GM19468 (cell line): Measurements from ENCODE around the gene ZNF326.
A peak's percentile ranks its signal among the peaks of the same experiment; 100 is the strongest.
"Not testable (repeated sequence)": the region's sequence is repeated elsewhere in the genome, so short reads cannot be mapped to it uniquely, and the experiment has no call there.

Experiments
- ATAC-seq: cut with Tn5 transposase; IDR thresholded peaks from one replicate; pipeline ENCODE4 v1.9.1; 2021; ENCODE audit warnings: mild to moderate bottlenecking, moderate library complexity, moderate number of reproducible peaks; ENCODE audit not compliant: unreplicated experiment; ENCODE audit errors: extremely low read depth

Gene ZNF326

GRCh38 chr1:89962742-89963075, 32.2 kb upstream of the ZNF326 start:
- ATAC-seq: no peak

GRCh38 chr1:89965193-89965768, 29.6 kb upstream of the ZNF326 start:
- no peak for ATAC-seq

- ATAC-seq: no peak
Observed at GRCh38 chr1:89966656-89967055, 28.3 kb upstream of the ZNF326 start.

- peak; percentile 30 for ATAC-seq
Observed at GRCh38 chr1:89971600-89971999, 23.3 kb upstream of the ZNF326 start.

- no peak for ATAC-seq
Observed at GRCh38 chr1:89972024-89972423, 22.9 kb upstream of the ZNF326 start.

- ATAC-seq: no peak
Observed at GRCh38 chr1:89973471-89974127, 21.3 kb upstream of the ZNF326 start.

GRCh38 chr1:89974256-89974655, 20.7 kb upstream of the ZNF326 start:
- ATAC-seq: no peak

GRCh38 chr1:89974696-89975470, 20.0 kb upstream of the ZNF326 start:
- no peak for ATAC-seq

- ATAC-seq: no peak
Observed at GRCh38 chr1:89975540-89976125, 19.3 kb upstream of the ZNF326 start.

- no peak for ATAC-seq
Observed at GRCh38 chr1:89978755-89979154, 16.2 kb upstream of the ZNF326 start.

- no peak for ATAC-seq
Observed at GRCh38 chr1:89980605-89981004, 14.3 kb upstream of the ZNF326 start.

GRCh38 chr1:89982846-89983245, 12.1 kb upstream of the ZNF326 start:
- ATAC-seq: not testable (repeated sequence)

- not testable (repeated sequence) for ATAC-seq
Observed at GRCh38 chr1:89984564-89985116, 10.3 kb upstream of the ZNF326 start.

GRCh38 chr1:89986020-89986419, 8.9 kb upstream of the ZNF326 start:
- no peak for ATAC-seq

GRCh38 chr1:89987159-89987819, 7.6 kb upstream of the ZNF326 start:
- ATAC-seq: no peak

- no peak for ATAC-seq
Observed at GRCh38 chr1:89989099-89989498, 5.8 kb upstream of the ZNF326 start.

- no peak for ATAC-seq
Observed at GRCh38 chr1:89989799-89990198, 5.1 kb upstream of the ZNF326 start.

GRCh38 chr1:89990976-89991831, 3.7 kb upstream of the ZNF326 start:
- ATAC-seq: no peak

- no peak for ATAC-seq
Observed at GRCh38 chr1:89993541-89993940, 1.4 kb upstream of the ZNF326 start.
